ENCODE data around the gene DOCK2.
"Not testable (repeated sequence)": the region's sequence is repeated elsewhere in the genome, so short reads cannot be mapped to it uniquely, and the experiment has no call there.

DOCK2 gene

GRCh38 chr5:169831331-169831730 lies 194.3 kb downstream of the DOCK2 start:
- TF ChIP-seq EZH2phosphoT487 (conservative IDR thresholded peaks at IDR 0.05; ENCODE audit: low read length) (no peak), CTCF (IDR thresholded peaks at IDR 0.05; ENCODE audit: insufficient read depth, low read length, poor library complexity, severe bottlenecking) (no peak)

GRCh38 chr5:169832304-169832703 lies 195.2 kb downstream of the DOCK2 start:
- Histone ChIP-seq H3K27ac (ENCODE audit: low read depth, low read length) (no peak overlapping the region), H3K9me3 (ENCODE audit: insufficient read depth, low read length) (no peaks in the 10 kb centered on the region), H3K4me2 (ENCODE audit: low read depth, low read length, poor library complexity, severe bottlenecking) (no peak overlapping the region), H3K36me3 (ENCODE audit: low read length) (peaks cover 6% of the 10 kb centered on the region; the same call in 1 of the 2 replicates), H2AFZ (ENCODE audit: low read depth, low read length, severe bottlenecking) (no peak overlapping the region), H3F3A (ENCODE audit: insufficient read depth) (no peaks in the 10 kb centered on the region), H3K9ac (ENCODE audit: low read length) (no peak overlapping the region), H3K27me3 (ENCODE audit: low read length) (no peaks in the 10 kb centered on the region), H3K4me3 (ENCODE audit: insufficient read depth, low read length, poor library complexity, severe bottlenecking) (no peak overlapping the region), H4K20me1 (ENCODE audit: low read depth, low read length) (no peaks in the 10 kb centered on the region), H3K79me2 (ENCODE audit: insufficient read depth, low read length) (0 out of 2 replicates have a peak, but pooled peaks cover 5% of the 10 kb centered on the region), H3K9me2 (replicated peaks; ENCODE audit: insufficient read depth, low read length) (no peaks in the 10 kb centered on the region)
- TF ChIP-seq CTCF (IDR thresholded peaks at IDR 0.05; ENCODE audit: insufficient read depth, low read length, poor library complexity, severe bottlenecking) (no peak), EZH2phosphoT487 (conservative IDR thresholded peaks at IDR 0.05; ENCODE audit: low read length) (no peak)

More at GRCh38 chr5:169831331-169831730, 194.3 kb downstream of the DOCK2 start:
- no peaks in the 10 kb centered on the region for H3K27me3 ChIP-seq (ENCODE audit: low read length)
- H3K4me3 ChIP-seq (ENCODE audit: insufficient read depth, low read length, poor library complexity, severe bottlenecking) = no peak overlapping the region
- no peaks in the 10 kb centered on the region for H3K9me3 ChIP-seq (ENCODE audit: insufficient read depth, low read length)
- H3F3A ChIP-seq (ENCODE audit: insufficient read depth) = no peaks in the 10 kb centered on the region
- no peak overlapping the region for H3K27ac ChIP-seq (ENCODE audit: low read depth, low read length)
- H3K4me2 ChIP-seq (ENCODE audit: low read depth, low read length, poor library complexity, severe bottlenecking) = no peak overlapping the region
- 0 out of 2 replicates have a peak, but pooled peaks cover 5% of the 10 kb centered on the region for H3K79me2 ChIP-seq (ENCODE audit: insufficient read depth, low read length)
- H4K20me1 ChIP-seq (ENCODE audit: low read depth, low read length) = no peaks in the 10 kb centered on the region
- no peak overlapping the region for H3K9ac ChIP-seq (ENCODE audit: low read length)
- no peaks in the 10 kb centered on the region for H3K9me2 ChIP-seq (replicated peaks; ENCODE audit: insufficient read depth, low read length)
- peaks cover 6% of the 10 kb centered on the region; the same call in 1 of the 2 replicates for H3K36me3 ChIP-seq (ENCODE audit: low read length)
- H2AFZ ChIP-seq (ENCODE audit: low read depth, low read length, severe bottlenecking) = no peak overlapping the region

GRCh38 chr5:169832845-169833244 lies 195.8 kb downstream of the DOCK2 start:
- Histone ChIP-seq H3K9ac (ENCODE audit: low read length) (no peak overlapping the region), H3K4me2 (ENCODE audit: low read depth, low read length, poor library complexity, severe bottlenecking) (no peak overlapping the region), H3K79me2 (ENCODE audit: insufficient read depth, low read length) (0 out of 2 replicates have a peak, but pooled peaks cover 5% of the 10 kb centered on the region), H2AFZ (ENCODE audit: low read depth, low read length, severe bottlenecking) (no peak overlapping the region), H3K36me3 (ENCODE audit: low read length) (peaks cover 6% of the 10 kb centered on the region; the same call in 1 of the 2 replicates), H3K9me2 (replicated peaks; ENCODE audit: insufficient read depth, low read length) (no peaks in the 10 kb centered on the region), H3F3A (ENCODE audit: insufficient read depth) (no peaks in the 10 kb centered on the region), H3K4me3 (ENCODE audit: insufficient read depth, low read length, poor library complexity, severe bottlenecking) (no peak overlapping the region), H3K27ac (ENCODE audit: low read depth, low read length) (no peak overlapping the region), H4K20me1 (ENCODE audit: low read depth, low read length) (no peaks in the 10 kb centered on the region), H3K27me3 (ENCODE audit: low read length) (no peaks in the 10 kb centered on the region), H3K9me3 (ENCODE audit: insufficient read depth, low read length) (no peaks in the 10 kb centered on the region)
- no peak for TF ChIP-seq CTCF (IDR thresholded peaks at IDR 0.05; ENCODE audit: insufficient read depth, low read length, poor library complexity, severe bottlenecking)
- no peak for TF ChIP-seq EZH2phosphoT487 (conservative IDR thresholded peaks at IDR 0.05; ENCODE audit: low read length)

GRCh38 chr5:169833681-169834292 lies 196.7 kb downstream of the DOCK2 start:
- H3K9me3 ChIP-seq (ENCODE audit: insufficient read depth, low read length); H3K79me2 ChIP-seq (ENCODE audit: insufficient read depth, low read length); H3K9ac ChIP-seq (ENCODE audit: low read length); H3K4me3 ChIP-seq (ENCODE audit: insufficient read depth, low read length, poor library complexity, severe bottlenecking); H3K4me2 ChIP-seq (ENCODE audit: low read depth, low read length, poor library complexity, severe bottlenecking); H3K9me2 ChIP-seq (replicated peaks; ENCODE audit: insufficient read depth, low read length); H3K27ac ChIP-seq (ENCODE audit: low read depth, low read length); H3F3A ChIP-seq (ENCODE audit: insufficient read depth); H3K36me3 ChIP-seq (ENCODE audit: low read length); H2AFZ ChIP-seq (ENCODE audit: low read depth, low read length, severe bottlenecking); H3K27me3 ChIP-seq (ENCODE audit: low read length); H4K20me1 ChIP-seq (ENCODE audit: low read depth, low read length): not testable (repeated sequence)

- not testable (repeated sequence) for H2AFZ ChIP-seq (ENCODE audit: low read depth, low read length, severe bottlenecking); H3K9me2 ChIP-seq (replicated peaks; ENCODE audit: insufficient read depth, low read length); H3K9me3 ChIP-seq (ENCODE audit: insufficient read depth, low read length); H3K4me3 ChIP-seq (ENCODE audit: insufficient read depth, low read length, poor library complexity, severe bottlenecking); H3K27ac ChIP-seq (ENCODE audit: low read depth, low read length); H3K4me2 ChIP-seq (ENCODE audit: low read depth, low read length, poor library complexity, severe bottlenecking); H3K36me3 ChIP-seq (ENCODE audit: low read length); H4K20me1 ChIP-seq (ENCODE audit: low read depth, low read length); H3F3A ChIP-seq (ENCODE audit: insufficient read depth); H3K79me2 ChIP-seq (ENCODE audit: insufficient read depth, low read length); H3K9ac ChIP-seq (ENCODE audit: low read length); H3K27me3 ChIP-seq (ENCODE audit: low read length)
Measured at GRCh38 chr5:169834540-169834939, 197.5 kb downstream of the DOCK2 start.
